HL-60 (cell line): ENCODE results near the gene CACNA1C.

Source experiments
- DNase-seq, 2 experiments: peaks; one replicate each; pipeline ENCODE4 v3.0.0-alpha.2; 2010 to 2020; ENCODE audit warnings: low read depth in 1 of 2, low spot score in 1 of 2
- H3K27ac ChIP-seq: fragments of 250-450 bp; sonication (Bioruptor Pico); replicated peaks from 2 replicates; pipeline ENCODE4 v1.5.1; 2020; ENCODE audit warnings: mild to moderate bottlenecking, moderate library complexity
- H3K27me3 ChIP-seq: fragments of 250-450 bp; sonication (Bioruptor Pico); 2 replicates; pipeline ENCODE4 v1.5.1; 2021; ENCODE audit warnings: mild to moderate bottlenecking, moderate library complexity; ENCODE audit not compliant: insufficient read depth, poor library complexity, severe bottlenecking
- H3K4me3 ChIP-seq: replicated peaks from 2 replicates; pipeline ENCODE4 v1.5.1; 2011; ENCODE audit warnings: mild to moderate bottlenecking, control low read depth, low read length; ENCODE audit not compliant: insufficient read depth
- CTCF ChIP-seq: IDR thresholded peaks from one replicate; pipeline ENCODE4 v1.5.1; 2011; ENCODE audit warnings: low read length, control low read depth, inconsistent platforms; ENCODE audit not compliant: insufficient read depth
- GABPA ChIP-seq: IDR thresholded peaks from 2 replicates; pipeline ENCODE4 v1.6.1; 2012; ENCODE audit warnings: low read depth
- POLR2AphosphoS5 ChIP-seq: IDR thresholded peaks from 2 replicates; pipeline ENCODE4 v1.6.1; 2012; ENCODE audit warnings: low read depth
- REST ChIP-seq: IDR thresholded peaks from 2 replicates; pipeline ENCODE4 v1.6.1; 2012; ENCODE audit warnings: low read depth; ENCODE audit not compliant: insufficient replicate concordance
- SPI1 ChIP-seq: IDR thresholded peaks from 2 replicates; pipeline ENCODE4 v1.6.1; 2012; ENCODE audit warnings: low read depth, mild to moderate bottlenecking, borderline replicate concordance

CACNA1C gene

GRCh38 chr12:2607881-2608607 is 555.3 kb downstream of the CACNA1C start:
- TF ChIP-seq POLR2AphosphoS5 (no peak), SPI1 (no peak), REST (no peak), GABPA (no peak), CTCF (no peak)
- H3K4me3 ChIP-seq: no peak overlapping the region
- H3K27ac ChIP-seq: no peak overlapping the region

GRCh38 chr12:2608608-2608945 is 555.8 kb downstream of the CACNA1C start:
- Histone ChIP-seq H3K4me3 (no peak overlapping the region), H3K27me3 (no peaks in the 10 kb centered on the region), H3K27ac (no peak overlapping the region)
- DNase-seq: no peak
- TF ChIP-seq REST (no peak), SPI1 (no peak), CTCF (no peak), POLR2AphosphoS5 (no peak), GABPA (no peak)

More at GRCh38 chr12:2607881-2608607, 555.3 kb downstream of the CACNA1C start:
- no peak for DNase-seq
- no peaks in the 10 kb centered on the region for H3K27me3 ChIP-seq

- no peak for TF ChIP-seq POLR2AphosphoS5
- TF ChIP-seq SPI1: no peak
- TF ChIP-seq GABPA: no peak
- no peak overlapping the region for H3K4me3 ChIP-seq
- no peak for DNase-seq
- H3K27ac ChIP-seq: no peak overlapping the region
- no peaks in the 10 kb centered on the region for H3K27me3 ChIP-seq
Observed at GRCh38 chr12:2609020-2609419, 556.2 kb downstream of the CACNA1C start.

- no peaks in the 10 kb centered on the region for H3K27me3 ChIP-seq
- no peak overlapping the region for H3K27ac ChIP-seq
- TF ChIP-seq POLR2AphosphoS5 (no peak), REST (no peak), CTCF (no peak), SPI1 (no peak), GABPA (no peak)
- DNase-seq: no peak
- no peak overlapping the region for H3K4me3 ChIP-seq
Observed at GRCh38 chr12:2610358-2610757, 557.6 kb downstream of the CACNA1C start.
